Pancreas (tissue), 10 donors: ENCODE measurements around the gene ATP5F1C. TPM values are rescaled to one million over a fixed set of nuclear protein-coding genes. Genes with fewer than 3 reads are reported as not detected.
A peak's percentile ranks its signal among the peaks of the same experiment; 100 is the strongest.

Experiments used
- ATAC-seq, 4 donors: fragments of 200-7000 bp; cut with Tn5 transposase; one replicate each; pipeline versions ENCODE4 v1.8.0 to v1.9.1; 2020; ENCODE audit warnings: mild to moderate bottlenecking in 4 of 4, moderate library complexity in 4 of 4
- DNase-seq, 6 donors: peaks; one replicate each; pipeline ENCODE4 v3.0.0-alpha.2; 2020
- FAIRE-seq: peaks from 2 replicates; lab custom pipeline; 2012; peaks lifted over from hg19 to GRCh38; lab: Jason Lieb, UNC
- H3K27ac ChIP-seq, 4 donors: fragments of 200-600 bp; sonication (generic); 1 replicate in 3 of 4; 2 replicates in 1 of 4; pipeline versions ENCODE4 v1.5.0 to v1.8.0; 2020
- H3K27me3 ChIP-seq, 4 donors: fragments of 200-600 bp; one replicate each; pipeline ENCODE4 v1.8.0; 2021
- H3K36me3 ChIP-seq, 3 donors: fragments of 200-600 bp; sonication (generic) in 1 of 3; one replicate each; pipeline versions ENCODE4 v1.5.0 to v1.8.0; 2020 to 2021
- H3K4me1 ChIP-seq, 3 donors: fragments of 200-600 bp; one replicate each; pipeline ENCODE4 v1.8.0; 2021
- H3K4me3 ChIP-seq, 4 donors: fragments of 200-600 bp; sonication (generic) in 2 of 4; one replicate each; pipeline versions ENCODE4 v1.5.0 to v1.8.0; 2020 to 2021
- H3K9me3 ChIP-seq, 4 donors: fragments of 200-600 bp; one replicate each; pipeline ENCODE4 v1.8.0; 2021
- WGBS, 2 donors: extraction: QIAGEN DNeasy Blood & Tissue Kit; methylation state at CpG; one replicate each; pipeline ENCODE4 v1.1.7; 2013; 5-methylcytosine and 5-hydroxymethylcytosine counted together
- intact Hi-C, 3 donors: fragments of 100-400 bp; cut with DNase I; formaldehyde crosslinking; loops; one replicate each; pipeline versions ENCODE4 v1.11.1 to v1.14.2; 2022
- polyA plus RNA-seq, 2 donors: library from polyadenylated mRNA; stranded (reverse); fragments of 200-250 nt; gene quantifications; one replicate each; pipeline ENCODE4 v1.2.3, GENCODE V29; 2013
- total RNA-seq, 6 donors: library from RNA; stranded (reverse); fragmentation: NEBNext Ultra II Directional in 4 of 6; extraction: Animal tissue kit (Norgen Biotek cat#: 25700) in 4 of 6; gene quantifications; one replicate each; pipeline versions ENCODE4 v1.2.1 to v1.2.4, GENCODE V29; 2021 to 2023
- TF ChIP-seq, protein P1 (sequence below), 4 donors: fragments of 200-600 bp; sonication (generic) in 3 of 4; IDR thresholded peaks; one replicate each; pipeline versions ENCODE4 v1.5.0 to v1.8.0; 2021; ENCODE audit warnings: antibody characterized with exemption in 4 of 4
- donor health status: healthy with polysubstance abuse.
- donor health status: DM: no; HTN: no; CAD: no; lungs with moderate emphysema.
- donor health status: DM: no; HTN: no; CAD: no.
- donor health status: control.
- donor health status: control.
- donor health status: Bipolar disorder and iron deficiency.
- donor health status: DM: yes; HTN: yes; CAD: no.
- donor health status: DM: no; HTN: no; CAD: no.
- donor health status: DM: no; HTN: no; CAD: no.
- donor health status: DM: yes; HTN: yes; CAD: no.

The ATP5F1C gene
- total and polyA plus RNA-seq, 8 donors, result 138 to 273 (median 171) TPM

DNA sequence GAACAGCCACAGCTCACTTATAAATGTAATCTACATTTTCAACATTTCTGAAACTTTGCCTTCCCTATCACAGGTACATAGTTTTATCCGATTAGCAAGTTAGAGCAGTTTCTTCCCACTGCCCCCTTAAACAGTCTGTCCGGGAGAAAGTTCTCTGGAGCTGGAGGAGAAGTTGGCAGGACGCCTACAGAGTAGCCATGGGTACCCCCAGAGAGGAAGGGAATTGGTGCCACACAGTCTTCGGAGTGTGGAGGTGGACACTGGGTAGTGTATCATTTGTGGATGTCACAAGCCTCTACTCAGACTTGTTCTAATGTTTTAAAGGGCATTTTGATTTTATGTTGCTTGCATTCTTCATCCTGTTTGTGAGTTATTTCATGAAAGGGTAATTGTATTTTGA lies 69.3 kb downstream of the ATP5F1C start:
- peaks cover 13 to 28% (median 18%) of the 10 kb centered on the region in 3 donors for H3K4me1 ChIP-seq
- no peaks in the 10 kb centered on the region for H3K36me3 ChIP-seq
- peak overlapping the region in 2 of 4 donors; percentile 0 for H3K4me3 ChIP-seq
- no peaks in the 10 kb centered on the region for H3K9me3 ChIP-seq
- peak in 1 of 6 donors; percentile 19 for DNase-seq
- intact Hi-C loops, result no loop called here
- WGBS, 2 donors, result 25 to 33% methylated on average over 4 of the region's 4 CpGs
- no peak for FAIRE-seq
- no peaks in the 10 kb centered on the region for H3K27me3 ChIP-seq
- TF ChIP-seq, protein P1, sequence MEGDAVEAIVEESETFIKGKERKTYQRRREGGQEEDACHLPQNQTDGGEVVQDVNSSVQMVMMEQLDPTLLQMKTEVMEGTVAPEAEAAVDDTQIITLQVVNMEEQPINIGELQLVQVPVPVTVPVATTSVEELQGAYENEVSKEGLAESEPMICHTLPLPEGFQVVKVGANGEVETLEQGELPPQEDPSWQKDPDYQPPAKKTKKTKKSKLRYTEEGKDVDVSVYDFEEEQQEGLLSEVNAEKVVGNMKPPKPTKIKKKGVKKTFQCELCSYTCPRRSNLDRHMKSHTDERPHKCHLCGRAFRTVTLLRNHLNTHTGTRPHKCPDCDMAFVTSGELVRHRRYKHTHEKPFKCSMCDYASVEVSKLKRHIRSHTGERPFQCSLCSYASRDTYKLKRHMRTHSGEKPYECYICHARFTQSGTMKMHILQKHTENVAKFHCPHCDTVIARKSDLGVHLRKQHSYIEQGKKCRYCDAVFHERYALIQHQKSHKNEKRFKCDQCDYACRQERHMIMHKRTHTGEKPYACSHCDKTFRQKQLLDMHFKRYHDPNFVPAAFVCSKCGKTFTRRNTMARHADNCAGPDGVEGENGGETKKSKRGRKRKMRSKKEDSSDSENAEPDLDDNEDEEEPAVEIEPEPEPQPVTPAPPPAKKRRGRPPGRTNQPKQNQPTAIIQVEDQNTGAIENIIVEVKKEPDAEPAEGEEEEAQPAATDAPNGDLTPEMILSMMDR (IDR thresholded peaks at IDR 0.05), result no peak
- H3K27ac ChIP-seq, result peak overlapping the region in 1 of 4 donors; percentile 36
- peak in 3 of 4 donors; percentile 45 to 56 (median 49) for ATAC-seq

Other genes starting within 250 kb of the ATP5F1C start
- gene ITIH5, start 121.2 kb upstream of the ATP5F1C start, total RNA-seq, result 10 to 100 TPM in 3 of 6 donors, 1 to 10 TPM in 3; 6.7 to 28.6 (median 10.8) TPM
- gene ITIH5, start 121.2 kb upstream of the ATP5F1C start, polyA plus RNA-seq, result 1 to 10 TPM; 4.4 to 5.6 TPM
- 1 to 10 TPM in 2 of 6 donors, under 1 TPM in 3, not detected in 1; 0.14 to 1.8 (median 0.98) TPM for gene ITIH2, start 84.9 kb upstream of the ATP5F1C start, total RNA-seq
- not detected for gene ITIH2, start 84.9 kb upstream of the ATP5F1C start, polyA plus RNA-seq
- 1 to 10 TPM; 2.7 to 6.1 (median 4.4) TPM for gene KIN, start 184 bp upstream of the ATP5F1C start, total RNA-seq
- gene KIN, start 184 bp upstream of the ATP5F1C start, polyA plus RNA-seq, result 1 to 10 TPM; 6.5 to 8.8 TPM
- gene TAF3, start 30.3 kb downstream of the ATP5F1C start, total RNA-seq, result 1 to 10 TPM; 3.7 to 5.8 (median 4.2) TPM
- 1 to 10 TPM; 2.9 to 3.9 TPM for gene TAF3, start 30.3 kb downstream of the ATP5F1C start, polyA plus RNA-seq